H1 (cell line): Measurements from ENCODE around the gene LMNA. TPM values are rescaled to one million over a fixed set of nuclear protein-coding genes. Genes with fewer than 3 reads are reported as not detected.

ENCODE experiments used
- CTCF ChIA-PET: fragments of 300-600 bp; sonication (Branson Sonifier 250); formaldehyde crosslinking; loops from one replicate; lab custom pipeline; 2021; ENCODE audit not compliant: partially characterized antibody; lab: Charles Lee
- POLR2A ChIA-PET: fragments of 300-600 bp; sonication (Branson Sonifier 250); formaldehyde crosslinking; loops from one replicate; lab custom pipeline; 2021; ENCODE audit warnings: inconsistent platforms; ENCODE audit not compliant: partially characterized antibody; lab: Charles Lee
- DNase-seq, 2 experiments: peaks; one replicate each; pipeline versions ENCODE4 v3.0.0 to v3.0.0-alpha.2; 2010 to 2022; ENCODE audit warnings: low spot score in 2 of 2, low read depth in 1 of 2, mixed read lengths in 1 of 2
- FAIRE-seq: peaks from 2 replicates; lab custom pipeline; 2011; peaks lifted over from hg19 to GRCh38; lab: Jason Lieb, UNC
- H2AFZ ChIP-seq: 2 replicates; pipeline ENCODE4 v1.8.1; 2012; ENCODE audit warnings: low read length, inconsistent platforms
- H2AK5ac ChIP-seq: 2 replicates; pipeline ENCODE4 v1.6.1; 2013; ENCODE audit warnings: low read depth, low read length
- H2BK120ac ChIP-seq: replicated peaks from 2 replicates; pipeline ENCODE3; 2013; ENCODE audit warnings: low read depth, low read length, inconsistent platforms
- H2BK12ac ChIP-seq: 2 replicates; pipeline ENCODE4 v1.6.1; 2013; ENCODE audit warnings: low read depth, low read length
- H2BK15ac ChIP-seq: 2 replicates; pipeline ENCODE4 v1.6.1; 2013; ENCODE audit warnings: low read length
- H2BK20ac ChIP-seq: 2 replicates; pipeline ENCODE4 v1.6.1; 2013; ENCODE audit warnings: low read length
- H2BK5ac ChIP-seq: 2 replicates; pipeline ENCODE4 v1.6.1; 2013; ENCODE audit warnings: low read depth, low read length
- H3K14ac ChIP-seq: 2 replicates; pipeline ENCODE4 v1.6.1; 2013; ENCODE audit warnings: inconsistent platforms; ENCODE audit not compliant: insufficient read length
- H3K18ac ChIP-seq: 2 replicates; pipeline ENCODE4 v1.6.1; 2013; ENCODE audit warnings: low read length; ENCODE audit errors: extremely low read depth
- H3K23ac ChIP-seq: 2 replicates; pipeline ENCODE4 v1.6.1; 2013; ENCODE audit warnings: inconsistent platforms; ENCODE audit not compliant: insufficient read length
- H3K23me2 ChIP-seq: 2 replicates; pipeline ENCODE4 v1.6.1; 2013; ENCODE audit warnings: low read depth, low read length
- H3K27ac ChIP-seq: 2 replicates; pipeline ENCODE4 v1.6.1; 2011; ENCODE audit warnings: low read depth, low read length, inconsistent platforms
- H3K27me3 ChIP-seq, 4 experiments: replicated peaks in 1 of 4; 1 replicate in 1 of 4; 2 replicates in 3 of 4; pipeline versions ENCODE4 v1.6.1 to v1.8.1; 2011 to 2013; ENCODE audit warnings: low read length in 3 of 4, mild to moderate bottlenecking in 3 of 4, inconsistent platforms in 2 of 4, mixed read lengths in 2 of 4, moderate library complexity in 1 of 4; ENCODE audit not compliant: control insufficient read depth in 3 of 4, insufficient read depth in 3 of 4; ENCODE audit errors: extremely low read depth in 1 of 4
- H3K36me3 ChIP-seq, 4 experiments: 2 replicates each; pipeline versions ENCODE4 v1.6.1 to v1.8.1; 2011 to 2013; ENCODE audit warnings: mild to moderate bottlenecking in 4 of 4, low read length in 3 of 4, moderate library complexity in 2 of 4, control low read depth in 1 of 4, inconsistent platforms in 1 of 4; ENCODE audit not compliant: insufficient read depth in 4 of 4, control insufficient read depth in 2 of 4
- H3K4ac ChIP-seq: replicated peaks from 2 replicates; pipeline ENCODE3; 2013; ENCODE audit warnings: low read length, low read depth, mixed read lengths, inconsistent platforms; ENCODE audit not compliant: insufficient read length
- H3K4me1 ChIP-seq, 4 experiments: replicated peaks in 1 of 4; 1 replicate in 1 of 4; 2 replicates in 3 of 4; pipeline versions ENCODE4 v1.6.1 to v1.8.1; 2011 to 2013; ENCODE audit warnings: low read length in 3 of 4, inconsistent platforms in 2 of 4, mixed read lengths in 1 of 4; ENCODE audit not compliant: insufficient read depth in 4 of 4, control insufficient read depth in 3 of 4
- H3K4me2 ChIP-seq, 2 experiments: 2 replicates each; pipeline versions ENCODE4 v1.6.1 to v1.8.1; 2011 to 2013; ENCODE audit warnings: low read depth in 2 of 2, low read length in 2 of 2, control low read depth in 1 of 2, inconsistent platforms in 1 of 2, mild to moderate bottlenecking in 1 of 2; ENCODE audit not compliant: insufficient read depth in 1 of 2
- H3K4me3 ChIP-seq, 4 experiments: fragments of 200-600, 300-600 bp in 1 of 4; sonication (generic), shearing (Covaris generic), sonication (Bioruptor Twin) in 1 of 4; 2 replicates each; pipeline versions ENCODE4 v1.5.1 to v1.8.1; 2011 to 2016; ENCODE audit warnings: low read length in 4 of 4, low read depth in 3 of 4, control low read depth in 2 of 4, inconsistent platforms in 2 of 4, mild to moderate bottlenecking in 2 of 4, mixed read lengths in 1 of 4, moderate library complexity in 1 of 4; ENCODE audit not compliant: insufficient read depth in 2 of 4; ENCODE audit errors: extremely low read depth in 1 of 4
- H3K56ac ChIP-seq: replicated peaks from 2 replicates; pipeline ENCODE3; 2013; ENCODE audit warnings: low read depth, mild to moderate bottlenecking, mixed read lengths, low read length, inconsistent platforms; ENCODE audit not compliant: insufficient read length
- H3K79me1 ChIP-seq: 2 replicates; pipeline ENCODE4 v1.6.1; 2013; ENCODE audit warnings: low read depth, low read length, control low read depth
- H3K79me2 ChIP-seq, 2 experiments: 2 replicates each; pipeline versions ENCODE4 v1.6.1 to v1.8.1; 2012 to 2013; ENCODE audit warnings: low read length in 2 of 2, mild to moderate bottlenecking in 2 of 2, inconsistent platforms in 1 of 2; ENCODE audit not compliant: insufficient read depth in 2 of 2, control insufficient read depth in 1 of 2
- H3K9ac ChIP-seq, 4 experiments: replicated peaks in 1 of 4; 1 replicate in 1 of 4; 2 replicates in 3 of 4; pipeline versions ENCODE4 v1.6.1 to v1.8.1; 2011 to 2013; ENCODE audit warnings: low read depth in 3 of 4, low read length in 3 of 4, control low read depth in 2 of 4, mild to moderate bottlenecking in 2 of 4, moderate library complexity in 2 of 4, inconsistent platforms in 1 of 4; ENCODE audit errors: extremely low read depth in 1 of 4
- H3K9me3 ChIP-seq, 2 experiments: 2 replicates each; pipeline versions ENCODE4 v1.6.1 to v1.8.1; 2012 to 2013; ENCODE audit warnings: mild to moderate bottlenecking in 2 of 2, moderate library complexity in 2 of 2, control low read depth in 1 of 2, inconsistent platforms in 1 of 2, low read depth in 1 of 2, low read length in 1 of 2, mixed read lengths in 1 of 2; ENCODE audit not compliant: insufficient read depth in 2 of 2
- H4K20me1 ChIP-seq, 2 experiments: replicated peaks in 1 of 2; 2 replicates each; pipeline versions ENCODE3 to v1.8.1; 2011 to 2013; ENCODE audit warnings: inconsistent platforms in 2 of 2, low read length in 2 of 2, mild to moderate bottlenecking in 1 of 2; ENCODE audit not compliant: insufficient read depth in 2 of 2, control insufficient read depth in 1 of 2
- H4K5ac ChIP-seq: 2 replicates; pipeline ENCODE4 v1.6.1; 2013; ENCODE audit warnings: low read length, low read depth, mixed read lengths, inconsistent platforms; ENCODE audit not compliant: insufficient read length
- H4K8ac ChIP-seq: 2 replicates; pipeline ENCODE4 v1.8.0; 2013; ENCODE audit warnings: mild to moderate bottlenecking, moderate library complexity, low read length, inconsistent platforms; ENCODE audit not compliant: insufficient read depth; ENCODE audit errors: extremely low read depth
- H4K91ac ChIP-seq: replicated peaks from 2 replicates; pipeline ENCODE3; 2013; ENCODE audit warnings: low read length, mixed read lengths, inconsistent platforms; ENCODE audit not compliant: insufficient read length
- CBX5 ChIP-seq: fragments of 300-800, 300-1000 bp; sonication (generic); IDR thresholded peaks from 2 replicates; pipeline ENCODE4 v1.7.1; 2016; ENCODE audit warnings: antibody characterized with exemption, low read length, low read depth
- HDAC2 ChIP-seq, 2 experiments: fragments of 300-600 bp in 1 of 2; sonication (generic) in 1 of 2; IDR thresholded peaks; 2 replicates each; pipeline ENCODE4 v1.6.1; 2011 to 2012; ENCODE audit warnings: low read depth in 2 of 2, low read length in 2 of 2, mild to moderate bottlenecking in 2 of 2, moderate library complexity in 2 of 2, borderline replicate concordance in 1 of 2, inconsistent platforms in 1 of 2
- JUND ChIP-seq: IDR thresholded peaks from 2 replicates; pipeline ENCODE4 v1.6.1; 2011; ENCODE audit warnings: mild to moderate bottlenecking, improper control_type of control experiment, low read length
- KDM4A ChIP-seq: IDR thresholded peaks from one replicate; pipeline ENCODE4 v1.7.1; 2012; ENCODE audit warnings: low read depth, mild to moderate bottlenecking, moderate library complexity, low read length, inconsistent platforms; ENCODE audit not compliant: severe bottlenecking
- NANOG ChIP-seq: IDR thresholded peaks from 2 replicates; pipeline ENCODE4 v1.6.1; 2011; ENCODE audit warnings: low read length, low read depth, mild to moderate bottlenecking, inconsistent platforms; ENCODE audit not compliant: insufficient read depth, poor library complexity, severe bottlenecking
- NRF1 ChIP-seq: IDR thresholded peaks from 2 replicates; pipeline ENCODE4 v1.6.1; 2011; ENCODE audit warnings: mild to moderate bottlenecking, low read depth, low read length, improper control_type of control experiment
- PHF8 ChIP-seq: fragments of 200-600 bp; sonication (generic); conservative IDR thresholded peaks from 2 replicates; pipeline ENCODE4 v1.7.1; 2012; ENCODE audit warnings: low read depth, mild to moderate bottlenecking, inconsistent platforms, low read length, moderate library complexity
- POU5F1 ChIP-seq: IDR thresholded peaks from 2 replicates; pipeline ENCODE4 v1.6.1; 2011; ENCODE audit warnings: low read depth, mild to moderate bottlenecking, low read length, moderate library complexity
- SAP30 ChIP-seq: fragments of 300-600 bp; sonication (generic); IDR thresholded peaks from 2 replicates; pipeline ENCODE4 v1.7.1; 2012; ENCODE audit warnings: low read length, moderate library complexity, mild to moderate bottlenecking, inconsistent platforms; ENCODE audit not compliant: insufficient read depth, insufficient replicate concordance
- SP4 ChIP-seq: IDR thresholded peaks from 2 replicates; pipeline ENCODE4 v1.6.1; 2012; ENCODE audit warnings: low read length, inconsistent platforms
- SUZ12 ChIP-seq: fragments of 200-600 bp; sonication (generic); IDR thresholded peaks from 2 replicates; pipeline ENCODE4 v1.6.1; 2012; ENCODE audit warnings: mild to moderate bottlenecking, inconsistent platforms, low read length, moderate library complexity, mixed read lengths
- TAF1 ChIP-seq: IDR thresholded peaks from 2 replicates; pipeline ENCODE4 v1.6.1; 2011; ENCODE audit warnings: mild to moderate bottlenecking, low read depth, low read length
- WGBS, 2 experiments: shearing (Covaris generic) in 1 of 2; methylation state at CpG; one replicate each; pipeline versions ENCODE4 v1.1.6 to v1.1.7; 2013 to 2015; ENCODE audit warnings: low lambda C conversion rate in 2 of 2, mixed read lengths in 2 of 2, inconsistent platforms in 1 of 2, low coverage in 1 of 2, missing lambda C conversion rate in 1 of 2; ENCODE audit not compliant: insufficient replicate concordance in 2 of 2, insufficient coverage in 1 of 2, insufficient read length in 1 of 2; ENCODE audit errors: extremely low coverage in 1 of 2, missing lambda C conversion rate in 1 of 2; 5-methylcytosine and 5-hydroxymethylcytosine counted together
- polyA plus RNA-seq, 7 experiments: library from polyadenylated mRNA; depleted of rRNA in 3 of 7; stranded (reverse) in 5 of 7; unstranded in 2 of 7; fragments of >200 nt in 5 of 7; fragments of 200-250 nt in 2 of 7; gene quantifications; 1 replicate in 5 of 7; 2 replicates in 1 of 7; 4 replicates in 1 of 7; pipeline versions ENCODE4 v1.2.1 to v1.2.3, GENCODE V29; 2011 to 2013; ENCODE audit warnings: missing spikeins in 2 of 7, mixed read lengths in 2 of 7
- total RNA-seq: library from RNA; stranded (reverse); fragmentation: NEBNext Ultra II Directional; extraction: Animal tissue kit (Norgen Biotek cat#: 25700); gene quantifications from 2 replicates; pipeline ENCODE4 v1.2.1, GENCODE V29; 2021
- TF ChIP-seq, protein P1 (sequence below): IDR thresholded peaks from 2 replicates; pipeline ENCODE4 v1.6.1; 2012; ENCODE audit warnings: inconsistent platforms

The LMNA gene
- total and polyA plus RNA-seq, 2 of the 8 experiments (the other 6 are each of a cell fraction or from before 2014, with no cell fraction given): 25.8 to 46.8 TPM

DNA sequence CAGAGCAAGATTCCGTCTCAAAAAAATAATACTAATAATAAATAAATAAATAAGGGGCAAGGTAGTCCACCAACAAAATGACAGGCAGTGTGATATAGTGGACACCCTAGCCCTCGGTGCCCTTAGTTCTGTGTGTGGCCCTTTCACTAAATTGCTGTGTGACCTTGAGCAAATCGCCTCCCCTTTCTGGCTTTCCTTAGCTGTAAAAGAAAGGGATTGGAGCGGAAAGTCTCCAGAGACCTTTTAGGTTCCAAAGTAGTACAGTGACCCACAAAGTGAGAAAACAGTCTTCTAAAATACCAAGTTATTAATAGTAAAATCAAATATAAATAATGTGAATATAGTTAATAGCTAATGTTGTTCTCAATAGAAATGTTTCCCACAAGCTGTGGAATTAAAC is 7.6 kb downstream of the LMNA start:
- Histone ChIP-seq H3K27ac (no peak overlapping the region), H3K9ac (no peak overlapping the region), H2AK5ac (no peak overlapping the region), H3K56ac (no peak overlapping the region), H3K14ac (no peak overlapping the region), H3K23me2 (no peaks in the 10 kb centered on the region), H3K79me2 (peaks cover 0 to 12% of the 10 kb centered on the region in 2 experiments; a peak in 1 of 4 replicates), H2BK15ac (no peak overlapping the region), H3K79me1 (peaks cover 3% of the 10 kb centered on the region), H2BK120ac (no peak overlapping the region), H3K36me3 (no peaks in the 10 kb centered on the region), H4K20me1 (peaks cover 2 to 6% of the 10 kb centered on the region in 2 experiments), H3K9me3 (no peaks in the 10 kb centered on the region), H3K23ac (no peak overlapping the region), H3K4me1 (peaks cover 7 to 30% (median 24%) of the 10 kb centered on the region in 4 experiments), H4K91ac (no peak overlapping the region), H2BK5ac (no peak overlapping the region; the same call in 1 of the 2 replicates), H2AFZ (no peak overlapping the region), H3K27me3 (no peaks in the 10 kb centered on the region), H3K18ac (no peak overlapping the region), H3K4me2 (no peak overlapping the region; a peak in 1 of 4 replicates), H2BK20ac (no peak overlapping the region), H3K4ac (no peak overlapping the region), H4K5ac (no peak overlapping the region), H4K8ac (no peak overlapping the region), H2BK12ac (peak overlapping the region; percentile 68; the same call in 1 of the 2 replicates), H3K4me3 (no peak overlapping the region)
- POLR2A ChIA-PET: interaction anchor here (1.2 to 28.0 kb wide), 3 partner anchors 7 to 62 kb away, joined by 4 to 763 read pairs (median 143); partner anchors contain the start of genes LMNA and MEX3A
- WGBS, 2 experiments: 88% methylated on average over 4 of the region's 4 CpGs; no CpG with 5 or more reads in 1 of the 2 experiments
- DNase-seq (no peak), FAIRE-seq (no peak)
- CTCF ChIA-PET: interaction anchor here (1.2 to 42.4 kb wide), 7 partner anchors 4 to 177 kb away, joined by 3 to 1994 read pairs (median 11); partner anchors contain the start of genes LMNA, MEX3A and VHLL
- no peak for TF ChIP-seq NRF1
- TF ChIP-seq SP4: no peak
- TF ChIP-seq, protein P1, sequence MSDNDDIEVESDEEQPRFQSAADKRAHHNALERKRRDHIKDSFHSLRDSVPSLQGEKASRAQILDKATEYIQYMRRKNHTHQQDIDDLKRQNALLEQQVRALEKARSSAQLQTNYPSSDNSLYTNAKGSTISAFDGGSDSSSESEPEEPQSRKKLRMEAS: no peak
- no peak for TF ChIP-seq HDAC2 (IDR thresholded peaks at IDR 0.05; ENCODE audit: borderline replicate concordance in 1 of 2, low read depth in 2 of 2, low read length in 2 of 2)
- no peak for TF ChIP-seq SAP30
- no peak for TF ChIP-seq NANOG
- no peak for TF ChIP-seq POU5F1
- no peak for TF ChIP-seq PHF8
- TF ChIP-seq TAF1: no peak
- TF ChIP-seq CBX5: no peak
- TF ChIP-seq JUND: no peak
- no peak for TF ChIP-seq SUZ12
- no peak for TF ChIP-seq KDM4A
